HG03103 (cell line): ENCODE data around the gene CT47A7.
"Not testable (repeated sequence)": the region's sequence is repeated elsewhere in the genome, so short reads cannot be mapped to it uniquely, and the experiment has no call there.

Experiments
- ATAC-seq: cut with Tn5 transposase; IDR thresholded peaks from one replicate; pipeline ENCODE4 v1.9.1; 2021; ENCODE audit warnings: low read depth; ENCODE audit not compliant: unreplicated experiment

The CT47A7 gene

DNA sequence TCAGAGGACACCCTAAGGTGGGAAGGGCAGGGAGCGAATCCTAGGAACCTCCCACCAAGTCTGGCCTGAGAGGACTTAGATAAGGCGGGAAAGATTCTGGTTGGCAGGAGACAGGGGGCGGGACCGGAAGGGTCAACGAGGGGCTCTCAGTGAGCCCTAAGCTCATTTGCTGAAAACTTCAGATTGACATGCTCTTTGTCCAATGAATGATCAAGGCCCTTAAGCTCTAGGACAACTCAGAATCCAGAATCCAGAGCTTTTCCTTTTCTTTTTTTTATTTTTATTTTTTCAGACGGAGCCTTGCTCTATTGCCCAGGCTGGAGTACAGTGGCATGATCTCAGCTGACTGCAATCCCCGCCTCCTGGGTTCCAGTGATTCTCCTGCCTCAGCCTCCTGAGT lies at the start of gene CT47A7:
Gene CT47A7 (minus strand): TSS at position 101 of the 400 bp plus-strand sequence. CDS start 255 bp downstream, outside the sequence.
- not testable (repeated sequence) for ATAC-seq

DNA sequence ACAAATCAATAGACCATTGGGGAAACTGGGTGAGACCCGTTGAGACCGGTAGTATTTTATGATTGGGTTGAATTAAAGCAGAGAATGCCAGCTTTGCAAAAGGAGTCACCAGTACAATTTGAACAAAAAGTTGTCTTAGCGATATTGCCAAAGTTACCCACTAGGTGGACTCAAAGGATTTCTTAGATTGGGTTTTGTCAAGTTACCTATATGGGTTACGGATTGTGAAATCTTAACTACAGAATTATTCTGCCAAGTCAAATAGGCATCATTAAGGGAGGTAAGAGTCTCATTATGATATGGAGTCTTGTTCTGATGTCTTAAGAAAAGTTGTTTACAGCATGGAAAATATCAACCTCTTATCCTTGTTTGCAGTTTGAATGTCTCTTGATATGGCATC lies 44.2 kb upstream of the CT47A7 start:
- ATAC-seq, result no peak

DNA sequence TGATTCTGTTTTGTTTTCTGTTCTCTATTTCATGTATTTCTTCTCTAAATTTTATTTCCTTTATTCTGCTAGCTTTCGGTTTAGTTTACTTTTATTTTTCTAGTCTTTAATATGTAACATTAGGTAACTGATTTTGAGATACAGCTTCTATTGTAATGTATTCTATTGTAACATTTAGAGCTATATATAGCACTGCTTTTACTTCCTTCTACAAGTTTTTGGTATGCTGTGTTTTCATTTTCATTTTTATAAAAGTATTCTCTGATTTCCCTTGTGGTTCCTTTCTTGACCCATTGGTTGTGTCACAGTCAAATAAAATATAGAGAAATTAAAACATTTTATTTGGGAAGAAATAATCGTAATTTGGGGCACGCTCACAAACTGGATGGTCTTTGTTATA lies 43.0 kb upstream of the CT47A7 start:
- ATAC-seq, result peak; percentile 74

DNA sequence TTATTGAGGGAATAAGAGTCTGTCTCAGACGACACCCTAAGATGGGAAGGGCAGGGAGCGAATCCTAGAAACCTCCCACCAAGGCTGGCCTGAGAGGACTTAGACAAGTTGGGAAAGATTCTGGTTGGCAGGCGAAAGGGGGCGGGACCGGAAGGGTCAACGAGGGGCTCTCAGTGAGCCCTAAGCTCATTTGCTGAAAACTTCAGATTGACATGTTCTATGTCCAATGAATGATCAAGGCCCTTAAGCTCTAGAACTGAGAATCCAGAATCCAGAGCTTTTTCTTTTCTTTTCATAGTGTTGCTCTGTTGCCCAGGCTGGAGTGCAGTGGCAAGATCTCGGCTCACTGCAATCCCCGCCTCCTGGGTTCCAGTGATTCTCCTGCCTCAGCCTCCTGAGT lies 29.3 kb upstream of the CT47A7 start, which contains the start of gene CT47A1:
Gene CT47A1 (minus strand): TSS at position 101 of the 400 bp plus-strand sequence. CDS start 231 bp downstream, outside the sequence.
- ATAC-seq, result not testable (repeated sequence)
